NOMO-1 treated with dmso at 0.1 percent for 144 hours (cell line): ENCODE measurements around the gene CCDC28A.
"Not testable (repeated sequence)": the region's sequence is repeated elsewhere in the genome, so short reads cannot be mapped to it uniquely, and the experiment has no call there.

Source experiments
- DNase-seq: peaks from one replicate; lab custom pipeline; 2025; ENCODE audit not compliant: unreplicated experiment; lab: John Stamatoyannopoulos, UW

The CCDC28A gene

DNA sequence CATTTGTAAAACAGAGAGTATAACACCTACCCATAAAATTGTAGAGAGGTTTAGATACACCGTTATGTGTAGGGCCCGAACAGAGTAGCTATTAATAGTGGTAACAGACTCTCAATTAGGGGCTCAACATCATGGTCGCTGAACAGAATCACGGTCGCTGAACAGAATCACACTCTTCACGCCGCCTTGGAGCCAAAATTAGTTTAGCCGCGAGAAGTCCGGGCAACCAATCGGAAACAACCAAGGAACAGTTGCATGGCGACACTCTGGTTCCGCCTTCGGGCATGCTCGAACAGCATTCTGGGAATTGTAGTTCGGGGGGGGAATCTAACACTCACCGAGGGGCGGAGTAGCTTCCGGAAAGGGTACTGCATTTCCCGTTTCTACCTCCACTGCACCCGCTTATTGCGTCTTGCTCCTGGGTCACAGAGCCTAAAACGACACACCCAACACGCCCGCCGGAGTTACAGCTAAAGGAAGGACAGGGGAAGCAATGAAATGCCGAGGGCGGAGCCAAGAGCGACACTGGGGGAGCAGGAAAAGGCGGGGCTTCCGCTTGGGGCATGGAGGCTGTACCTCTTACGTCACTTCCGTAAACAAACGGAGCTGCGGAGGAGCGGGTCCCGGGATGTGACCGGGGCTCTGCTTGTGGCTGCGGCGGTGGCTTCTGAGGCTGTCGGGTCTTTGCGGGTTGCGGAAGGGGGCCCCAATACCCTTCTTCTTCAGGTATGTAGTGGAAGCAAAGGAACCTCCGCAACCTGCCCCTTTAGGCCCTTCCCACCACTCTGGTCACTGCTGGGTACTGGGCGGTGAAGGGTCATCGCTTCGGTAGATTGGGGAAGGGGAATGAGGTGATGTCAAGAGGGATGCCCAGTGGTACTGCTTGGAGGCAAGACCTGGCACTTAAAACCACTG, at the start of gene CCDC28A:
Gene CCDC28A, plus strand, starts transcription at position 593 of the 915 bp plus-strand sequence. CDS start 2,352 bp downstream, outside the sequence.
- DNase-seq = peak; percentile 93

DNA sequence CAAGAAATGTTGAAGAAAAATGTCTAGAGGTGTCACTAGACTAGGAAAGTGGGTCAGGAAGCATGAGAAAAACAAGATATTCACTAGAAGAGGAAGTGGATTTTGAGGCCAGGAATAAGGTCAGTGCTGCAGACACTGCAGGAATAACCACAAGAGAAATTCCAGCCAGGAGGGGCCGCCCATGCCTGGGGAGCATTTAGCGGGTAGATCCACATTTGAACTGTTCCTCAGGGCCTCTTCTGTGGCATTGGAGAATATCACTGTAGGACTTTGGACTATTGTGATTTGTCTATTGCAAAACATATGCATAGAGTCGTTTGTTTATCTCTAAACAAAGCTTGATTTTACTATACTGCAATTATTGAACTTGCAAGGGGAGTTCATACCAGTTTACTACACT, 49.6 kb upstream of the CCDC28A start:
- DNase-seq = no peak

DNA sequence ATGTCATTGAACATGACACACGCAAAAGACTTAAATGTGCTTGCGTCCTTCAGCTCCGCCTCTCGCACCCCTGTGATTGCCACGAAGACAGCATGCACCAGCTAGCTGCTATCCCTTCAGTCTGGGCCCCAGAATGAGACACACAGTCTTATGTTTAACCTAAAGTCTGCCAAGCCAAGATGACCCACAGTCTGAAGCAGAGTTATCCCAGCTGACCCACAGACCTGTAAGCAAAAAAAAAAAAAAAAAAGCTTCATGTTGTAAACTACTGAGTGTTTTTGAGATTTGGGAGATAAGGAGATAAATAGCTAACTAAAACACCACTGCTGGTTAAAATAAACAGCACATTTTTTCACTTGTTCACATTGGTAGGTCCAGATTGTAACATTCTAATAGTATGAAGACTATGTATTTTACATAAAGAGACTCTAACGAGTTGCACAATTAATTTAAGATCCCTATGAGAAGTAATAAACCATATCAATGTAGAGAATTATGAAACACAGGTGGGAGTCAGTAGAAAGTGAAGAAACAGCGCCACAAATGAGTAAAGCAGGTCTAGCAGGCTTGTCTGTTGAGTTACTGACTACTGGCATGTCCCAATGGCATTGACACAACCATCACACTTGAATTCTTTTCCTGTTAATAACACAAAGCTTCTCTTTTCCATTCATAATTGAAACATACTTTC, 47.4 kb upstream of the CCDC28A start:
- DNase-seq = no peak

DNA sequence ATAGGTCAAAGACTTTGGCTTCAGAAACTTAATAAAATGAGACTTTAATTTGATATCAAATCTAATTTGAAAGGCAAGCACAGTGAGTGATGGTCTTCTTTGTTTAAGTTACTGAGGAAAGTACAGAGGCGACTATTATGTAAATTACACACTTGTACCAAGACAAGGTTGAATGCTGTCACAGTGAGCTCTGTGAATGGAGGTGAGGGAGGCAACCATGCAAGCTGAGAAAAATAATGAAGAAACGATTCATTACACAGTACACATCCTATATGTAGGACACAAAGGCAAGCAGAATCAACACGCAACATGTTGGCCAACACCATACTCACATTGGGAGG, 46.8 kb upstream of the CCDC28A start:
- no peak for DNase-seq

DNA sequence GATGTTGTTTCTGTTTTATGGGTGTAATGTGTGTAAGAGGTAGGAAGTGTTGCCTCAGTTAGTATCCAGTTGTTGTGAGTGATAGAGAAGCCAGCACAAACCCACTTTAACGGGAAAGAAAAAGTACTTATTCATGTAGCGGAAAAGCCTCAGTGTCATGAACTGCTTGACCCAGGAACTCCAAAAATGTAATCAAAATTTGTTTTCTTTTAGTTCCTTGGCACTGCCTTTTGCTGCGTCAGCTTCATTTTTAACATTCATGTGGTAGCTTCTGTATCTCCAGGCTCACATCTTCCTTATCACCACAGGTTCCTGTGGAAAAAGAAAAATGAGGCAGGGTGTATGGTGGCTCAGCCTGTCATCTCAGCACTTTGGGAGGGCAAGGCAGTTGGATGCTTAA, 46.4 kb upstream of the CCDC28A start:
- no peak for DNase-seq

DNA sequence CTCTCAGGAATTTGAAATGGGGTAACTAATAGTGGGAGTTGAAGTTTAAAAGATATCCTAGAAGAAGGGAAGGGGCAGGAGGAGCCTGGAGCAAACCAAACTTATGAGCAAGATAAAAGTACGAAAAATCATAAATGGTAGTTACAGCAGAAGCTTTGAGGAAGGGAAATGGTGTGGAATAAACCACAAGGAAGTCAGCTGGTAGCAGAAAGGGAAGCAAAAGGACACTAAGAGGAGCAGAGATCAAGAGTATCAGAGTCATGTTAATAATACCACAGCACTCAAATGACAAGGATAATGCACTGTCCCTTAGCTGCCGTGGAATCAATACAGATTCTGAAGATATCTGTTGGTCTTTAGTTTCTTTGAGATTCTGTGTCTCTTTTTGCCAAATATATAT, 44.9 kb upstream of the CCDC28A start:
- peak; percentile 44 for DNase-seq

DNA sequence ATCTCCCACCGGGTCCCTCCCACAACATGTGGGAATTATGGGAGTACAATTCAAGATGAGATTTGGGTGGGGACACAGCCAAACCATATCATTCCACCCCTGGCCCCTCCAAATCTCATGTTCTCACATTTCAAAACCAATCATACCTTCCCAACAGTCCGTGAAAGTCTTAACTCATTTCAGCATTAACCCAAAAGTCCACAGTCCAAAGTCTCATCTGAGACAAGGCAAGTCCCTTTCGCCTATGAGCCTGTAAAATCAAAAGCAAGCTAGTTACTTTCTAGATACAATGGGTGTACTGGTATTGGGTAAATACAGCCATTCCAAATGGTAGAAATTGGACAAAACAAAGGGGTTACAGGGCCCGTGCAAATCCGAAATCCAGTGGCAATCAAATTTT, 43.5 kb upstream of the CCDC28A start:
- DNase-seq = not testable (repeated sequence)

DNA sequence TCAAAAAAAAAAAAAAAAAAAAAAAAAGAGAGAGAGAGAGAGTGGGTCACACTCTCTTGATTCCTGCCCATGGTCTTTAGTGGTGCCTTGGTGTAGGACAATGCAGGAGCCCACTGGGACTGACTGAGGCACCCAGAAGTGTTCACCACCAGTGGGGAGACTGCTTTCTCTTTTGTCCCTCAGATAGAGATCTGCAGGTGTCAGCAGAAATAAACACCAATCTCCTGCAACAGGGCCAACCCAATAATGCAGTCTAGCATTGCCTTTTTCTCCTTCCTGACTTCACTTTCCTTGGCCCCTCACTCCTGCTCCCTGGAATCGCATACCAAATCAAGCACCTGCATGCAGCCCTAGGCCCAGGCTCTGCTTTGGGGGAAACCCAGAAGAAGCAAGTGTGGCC, 39.0 kb upstream of the CCDC28A start:
- no peak for DNase-seq

DNA sequence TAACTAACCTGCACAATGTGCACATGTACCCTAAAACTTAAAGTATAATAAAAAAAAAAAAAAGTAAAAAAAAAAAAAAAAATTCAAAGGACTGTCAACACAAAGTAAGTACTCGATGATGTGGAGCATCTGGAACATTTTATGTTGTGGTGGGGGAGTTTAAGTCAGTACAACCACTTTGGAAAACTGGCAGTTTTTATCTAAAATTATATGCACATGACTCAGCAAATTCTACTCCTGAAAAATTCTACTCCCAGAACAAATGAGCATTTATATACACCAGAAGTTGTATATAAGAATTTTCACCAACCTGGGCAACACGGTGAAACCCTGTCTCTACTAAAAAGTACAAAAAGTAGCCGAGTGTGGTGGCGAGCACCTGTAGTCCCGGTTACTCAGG, 36.9 kb upstream of the CCDC28A start:
- DNase-seq = no peak

DNA sequence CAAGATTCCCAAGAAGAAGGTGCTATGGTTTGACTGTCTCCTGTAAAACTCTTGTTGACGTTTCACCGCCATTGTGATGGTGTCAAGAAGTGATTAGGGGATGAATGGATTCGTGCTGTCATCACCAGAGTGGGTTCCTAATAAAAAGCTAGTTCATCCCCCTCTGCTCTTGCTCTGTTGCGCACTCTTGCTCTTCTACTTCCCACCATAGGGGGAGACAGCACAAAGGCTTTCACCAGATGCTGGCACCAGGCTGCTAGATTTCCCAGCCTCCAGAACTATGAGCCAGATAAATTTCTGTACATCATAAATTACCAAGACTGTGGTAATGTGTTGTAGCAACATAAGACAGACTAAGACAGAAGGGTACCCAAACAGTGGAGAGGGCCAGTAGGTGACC, 21.6 kb upstream of the CCDC28A start:
- DNase-seq = no peak

DNA sequence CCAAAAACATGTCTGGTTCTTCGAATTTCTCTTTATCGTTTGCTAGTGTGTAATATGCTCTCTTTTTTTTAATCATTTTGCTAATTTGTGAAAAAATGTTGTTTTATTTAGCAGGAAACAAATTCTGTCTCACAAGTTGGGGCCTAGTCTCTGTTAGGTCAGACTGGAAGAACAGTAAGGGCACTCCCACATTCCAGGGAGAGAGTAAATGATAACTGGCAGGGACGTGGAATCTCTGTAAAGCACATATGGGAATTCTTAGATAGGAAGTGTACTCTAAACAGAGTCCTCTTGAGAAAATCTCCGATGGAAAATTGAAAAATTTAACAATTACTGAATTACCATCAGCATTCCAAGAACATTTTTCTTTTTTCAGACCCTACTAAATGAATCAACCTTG, 16.4 kb upstream of the CCDC28A start:
- DNase-seq = no peak

DNA sequence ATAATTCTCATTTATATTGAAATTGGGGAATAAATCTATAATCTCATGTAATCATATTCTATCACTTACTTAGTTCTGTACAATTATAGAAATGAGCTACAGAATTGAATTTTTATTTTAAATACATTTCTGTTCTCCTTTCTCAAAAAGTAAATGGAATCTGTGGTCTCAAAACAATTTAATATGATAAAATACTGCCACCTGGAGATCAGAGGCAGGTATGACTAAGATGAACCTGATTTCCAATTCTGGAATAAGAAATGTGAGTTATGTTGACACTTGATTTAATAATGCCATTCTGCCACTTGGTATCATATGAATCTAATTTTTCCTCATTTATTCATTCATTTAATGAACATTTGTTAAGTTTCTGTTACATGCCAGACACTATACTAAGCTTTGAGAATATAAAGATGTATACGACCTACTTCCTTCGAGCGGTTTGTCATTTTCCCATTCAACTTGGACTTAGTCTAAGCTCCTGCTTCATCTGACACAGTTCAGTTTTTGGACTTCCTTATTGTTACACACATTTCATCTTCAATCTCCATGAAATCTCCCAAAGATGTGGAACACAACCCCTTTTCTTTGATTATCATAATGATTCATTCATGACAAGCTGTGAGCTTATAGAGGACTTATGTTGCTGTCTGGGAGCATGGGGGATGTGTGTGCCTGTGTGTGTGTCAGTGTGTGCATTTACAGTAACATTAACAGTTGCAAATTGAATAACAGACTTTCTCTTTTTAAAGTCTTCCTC, 7.5 kb upstream of the CCDC28A start:
- DNase-seq = no peak

DNA sequence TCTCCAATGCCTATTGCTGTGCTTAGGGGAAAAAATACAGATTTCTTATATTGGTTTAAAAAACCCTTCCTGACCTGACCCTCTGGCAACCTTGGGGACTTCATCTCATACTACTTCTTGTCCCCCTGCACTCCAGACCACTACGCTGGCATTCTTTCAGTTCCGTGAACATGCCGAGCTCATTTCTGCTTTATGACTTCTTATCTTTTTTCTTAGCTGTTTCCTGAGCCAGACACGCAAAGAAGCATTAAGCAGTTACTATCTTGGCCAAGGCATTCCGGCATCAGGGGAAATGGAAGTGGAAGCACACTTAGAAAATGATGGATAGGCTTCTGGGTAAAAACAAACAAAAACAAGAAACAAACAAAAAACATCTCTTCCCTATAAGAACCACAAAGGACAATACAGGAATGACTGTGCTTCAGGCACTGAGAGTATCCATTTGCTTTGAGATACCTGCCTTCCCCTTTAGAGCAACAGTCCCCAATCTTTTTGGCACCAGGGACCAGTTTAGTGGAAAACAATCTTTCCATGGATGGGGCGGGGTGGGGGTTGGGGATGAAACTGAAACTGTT, 4.4 kb upstream of the CCDC28A start:
- peak; percentile 35 for DNase-seq

DNA sequence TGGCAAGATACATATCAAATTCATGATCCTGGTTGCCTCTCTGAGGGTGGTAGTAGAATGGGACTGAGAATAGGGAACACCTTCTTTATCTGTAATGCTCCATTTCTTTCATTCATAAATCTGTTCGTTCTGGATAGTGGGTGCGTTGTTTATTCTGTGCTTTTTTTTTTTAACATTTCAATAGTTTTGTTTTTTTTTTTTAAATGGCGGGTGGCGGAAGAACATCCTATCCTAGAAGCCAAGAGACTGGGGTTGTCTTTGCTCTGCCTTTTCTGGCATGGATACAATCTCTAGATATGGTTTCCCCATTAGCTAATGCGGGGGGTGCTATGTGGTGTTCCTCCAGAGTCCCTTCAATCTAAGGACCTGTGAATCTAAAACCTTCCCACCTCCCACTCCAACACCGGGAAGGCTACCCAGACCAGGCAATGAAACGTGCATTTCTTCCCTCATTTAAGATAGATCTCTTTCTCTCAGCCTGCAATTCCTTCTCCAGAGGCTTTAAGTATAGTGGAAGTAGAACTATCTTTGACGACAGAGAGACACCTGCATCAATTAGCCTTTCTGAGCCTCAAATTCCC, 883 bp upstream of the CCDC28A start:
- DNase-seq = no peak

DNA sequence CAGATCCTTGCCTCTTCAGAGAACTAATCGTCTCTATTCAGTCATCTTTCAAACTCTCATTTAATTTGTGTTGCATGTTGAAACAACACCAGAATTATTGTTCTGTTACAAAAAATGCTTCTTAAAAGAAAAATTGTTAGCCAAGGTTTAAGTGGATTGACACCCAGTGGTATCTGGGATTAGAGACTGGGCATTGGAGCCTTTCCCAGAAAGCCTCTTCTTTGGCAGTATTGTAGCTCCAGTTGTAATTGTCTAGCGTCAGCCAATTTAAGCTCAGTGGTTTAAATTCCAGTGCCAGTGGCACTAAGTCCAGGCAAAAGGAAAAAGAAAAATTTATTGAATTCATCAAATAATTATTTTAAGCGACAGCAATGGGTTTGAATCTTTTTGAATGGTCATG, 801 bp downstream of the CCDC28A start:
- DNase-seq = no peak

DNA sequence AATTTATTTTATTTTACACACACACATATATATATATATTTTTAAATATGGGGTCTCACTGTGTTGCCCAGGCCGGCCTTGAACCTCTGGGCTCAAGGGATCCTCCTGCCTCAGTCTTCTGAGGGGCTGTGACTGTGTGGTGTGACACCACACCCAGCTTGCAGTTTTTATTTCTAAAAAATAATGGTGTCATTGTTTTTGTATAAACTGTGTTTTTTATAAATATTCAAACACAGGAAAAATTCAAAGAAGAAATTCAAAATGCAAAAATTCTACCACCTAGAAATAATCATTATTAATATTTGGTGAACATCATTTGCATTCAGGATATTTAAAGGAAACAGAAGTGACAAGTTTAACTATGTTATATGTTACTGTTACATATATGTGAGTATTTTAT, 3.1 kb downstream of the CCDC28A start:
- no peak for DNase-seq

DNA sequence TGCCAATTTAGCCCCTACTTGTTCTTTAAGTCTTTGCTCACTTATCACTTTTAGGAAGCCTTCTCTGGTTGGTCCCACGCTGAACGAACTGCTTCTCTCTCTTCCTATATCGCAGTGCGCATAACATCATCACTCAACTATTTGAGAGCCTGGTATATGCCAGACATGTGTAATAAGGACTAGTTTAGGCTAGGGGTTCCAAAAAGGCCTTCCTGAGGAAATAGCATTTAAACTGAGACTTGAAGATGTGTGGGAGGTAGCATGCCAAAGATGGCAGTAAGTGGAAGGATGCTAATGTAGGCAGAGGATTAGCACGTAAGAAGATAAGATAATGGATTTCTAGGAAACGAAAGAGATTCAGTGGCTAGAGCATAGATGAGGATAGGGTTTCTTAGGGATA, 4.8 kb downstream of the CCDC28A start:
- DNase-seq = no peak

DNA sequence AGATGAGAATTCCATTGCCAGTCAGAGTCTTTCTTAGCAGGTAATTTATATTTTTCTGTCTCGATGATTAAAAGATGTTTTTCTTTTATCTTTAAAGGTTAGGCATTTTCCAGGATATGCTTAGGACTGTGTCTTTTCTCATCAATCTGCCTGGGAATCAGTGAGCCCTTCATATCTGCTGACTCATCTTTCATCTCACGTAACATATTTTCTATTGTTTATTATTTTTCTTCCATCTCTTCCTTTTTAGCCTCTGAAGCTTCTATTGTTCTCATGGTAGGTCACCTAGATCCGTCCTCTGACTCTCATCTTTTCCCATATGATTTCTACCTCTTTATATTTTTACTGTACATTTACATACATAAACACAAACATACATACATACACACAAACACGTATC, 8.7 kb downstream of the CCDC28A start:
- DNase-seq = no peak

DNA sequence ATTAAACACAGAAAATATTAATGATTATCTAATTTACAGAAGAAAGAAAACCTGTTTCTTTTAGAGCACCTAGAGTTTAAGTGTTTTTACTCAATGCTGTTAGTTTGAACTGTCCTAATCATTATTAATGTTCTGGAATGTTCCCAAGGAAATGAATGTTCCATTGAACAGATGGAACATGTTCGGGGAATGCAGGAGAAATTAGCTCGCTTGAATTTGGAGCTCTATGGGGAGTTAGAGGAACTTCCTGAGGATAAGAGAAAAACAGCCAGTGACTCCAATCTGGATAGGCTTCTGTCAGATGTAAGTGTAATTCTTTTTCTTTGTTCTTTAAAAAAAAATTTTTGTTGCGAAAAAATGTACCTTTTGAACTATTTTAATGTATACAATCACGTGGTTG, 11.5 kb downstream of the CCDC28A start:
- DNase-seq = no peak

DNA sequence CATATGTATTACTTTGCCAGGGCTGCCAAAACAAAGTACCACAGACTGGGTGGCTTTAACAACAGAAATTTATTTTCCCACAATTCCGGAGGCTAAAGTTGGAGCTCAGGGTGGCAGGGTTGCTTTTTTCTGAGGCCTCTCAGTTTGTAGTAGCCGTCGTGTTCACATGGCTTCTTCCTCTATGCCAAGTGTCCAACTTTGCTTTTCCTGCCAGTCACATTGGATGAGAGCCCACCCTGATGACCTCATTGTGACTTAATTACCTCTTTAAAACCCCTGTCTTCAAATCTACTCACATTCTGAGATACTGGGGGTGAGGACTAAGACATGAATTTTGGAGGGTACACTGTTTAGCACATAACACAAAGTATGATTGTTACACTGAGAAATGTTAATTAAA, 12.4 kb downstream of the CCDC28A start:
- no peak for DNase-seq

DNA sequence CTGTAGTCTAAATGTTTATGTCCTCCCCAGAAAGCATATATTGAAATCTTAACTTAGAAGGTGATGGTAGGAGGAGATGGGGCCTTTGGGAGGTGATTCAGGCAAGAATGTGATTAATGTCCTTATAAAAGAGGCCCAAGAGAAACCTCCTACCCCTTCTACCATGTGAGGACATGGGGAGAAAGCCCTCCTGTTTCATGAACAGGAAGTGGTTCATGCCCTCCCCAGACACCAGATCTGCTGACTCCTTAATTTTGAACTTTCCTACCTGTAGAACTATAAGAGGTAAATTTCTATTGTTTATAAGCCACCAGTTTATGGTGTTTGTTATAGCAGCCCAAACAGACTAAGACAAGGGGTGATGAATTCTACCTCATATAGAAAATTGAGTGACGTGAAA, 13.6 kb downstream of the CCDC28A start:
- no peak for DNase-seq
